ENCODE measurements around the gene SH3BP1.

GRCh38 chr22:37633089-37633624 lies 6.3 kb upstream of the SH3BP1 start:
- TF ChIP-seq TAF1 (IDR thresholded peaks at IDR 0.05; ENCODE audit: low read depth, low read length): no peak
- 0 out of 2 replicates have a peak, but pooled peaks have one; percentile 45 for TF ChIP-seq POLR2A (IDR thresholded peaks at IDR 0.05; ENCODE audit: low read depth, low read length)
- no peak; the same call in 1 of the 2 replicates for TF ChIP-seq POLR2AphosphoS5 (IDR thresholded peaks at IDR 0.05; ENCODE audit: low read depth, low read length)
- no peak for TF ChIP-seq SPI1 (IDR thresholded peaks at IDR 0.05; ENCODE audit: low read depth, low read length)

All from GM12891 (cell line).